ENCODE data around the gene RRP1B. TPM values are rescaled to one million over a fixed set of nuclear protein-coding genes. Genes with fewer than 3 reads are reported as not detected.

The RRP1B gene
- total RNA-seq, 2 experiments from 2014 or later, result 57.5 to 58.3 TPM

- no peaks in the 10 kb centered on the region for H3K9me3 Mint-ChIP-seq (ENCODE audit: insufficient read depth)
- H3K27ac Mint-ChIP-seq, result peak overlapping the region; percentile 65
- H3K27me3 Mint-ChIP-seq (ENCODE audit: low read depth), result no peaks in the 10 kb centered on the region
- H3K4me1 Mint-ChIP-seq (ENCODE audit: low read depth), result peaks cover 63% of the 10 kb centered on the region
- peak overlapping the region; percentile 78 for H3K4me3 Mint-ChIP-seq
- peaks cover 26% of the 10 kb centered on the region for H3K36me3 Mint-ChIP-seq (ENCODE audit: low read depth)
- DNase-seq (no peak), ATAC-seq (no peak)
- CTCF ChIA-PET, result no interaction called here
- POLR2A ChIA-PET, result no interaction called here
Measured at GRCh38 chr21:43726686-43727518, 67.5 kb downstream of the RRP1B start.

- peaks cover 24% of the 10 kb centered on the region for H3K36me3 Mint-ChIP-seq (ENCODE audit: low read depth)
- H3K27me3 Mint-ChIP-seq (ENCODE audit: low read depth), result no peaks in the 10 kb centered on the region
- DNase-seq (no peak), ATAC-seq (peak; percentile 1)
- H3K4me1 Mint-ChIP-seq (ENCODE audit: low read depth), result peaks cover 63% of the 10 kb centered on the region
- POLR2A ChIA-PET, result interaction anchor here (1.3 to 2.3 kb wide), 2 partner anchors 8 to 61 kb away, joined by 3 to 20 read pairs; no protein-coding TSS in a partner anchor
- H3K27ac Mint-ChIP-seq, result peak overlapping the region; percentile 84
- H3K4me3 Mint-ChIP-seq, result peak overlapping the region; percentile 78
- CTCF ChIA-PET, result interaction anchor here (1.0 to 1.2 kb wide), 2 partner anchors 13 to 62 kb away, joined by 3 read pairs; no protein-coding TSS in a partner anchor
- no peaks in the 10 kb centered on the region for H3K9me3 Mint-ChIP-seq (ENCODE audit: insufficient read depth)
Measured at GRCh38 chr21:43727519-43728153, 68.3 kb downstream of the RRP1B start.

GRCh38 chr21:43728154-43728466 is 68.8 kb downstream of the RRP1B start:
- peaks cover 63% of the 10 kb centered on the region for H3K4me1 Mint-ChIP-seq (ENCODE audit: low read depth)

GRCh38 chr21:43728467-43729390 is 69.4 kb downstream of the RRP1B start:
- H3K27me3 Mint-ChIP-seq (ENCODE audit: low read depth), result no peaks in the 10 kb centered on the region
- peak overlapping the region; percentile 84 for H3K27ac Mint-ChIP-seq
- H3K9me3 Mint-ChIP-seq (ENCODE audit: insufficient read depth), result no peaks in the 10 kb centered on the region
- ATAC-seq (peak; percentile 92), DNase-seq (peak; percentile 85)
- H3K36me3 Mint-ChIP-seq (ENCODE audit: low read depth), result peaks cover 19% of the 10 kb centered on the region
- H3K4me1 Mint-ChIP-seq (ENCODE audit: low read depth), result peaks cover 69% of the 10 kb centered on the region
- POLR2A ChIA-PET, result interaction anchor here (0.6 to 2.3 kb wide), 6 partner anchors 9 to 1413 kb away, joined by 3 to 20 read pairs (median 3); no protein-coding TSS in a partner anchor
- CTCF ChIA-PET, result interaction anchor here (0.8 to 1.3 kb wide), 7 partner anchors 9 to 247 kb away, joined by 3 to 5 read pairs (median 3); no protein-coding TSS in a partner anchor
- H3K4me3 Mint-ChIP-seq, result peak overlapping the region; percentile 78

More at GRCh38 chr21:43728154-43728466, 68.8 kb downstream of the RRP1B start:
- Mint-ChIP-seq H3K27ac (peak overlapping the region; percentile 84), H3K36me3 (ENCODE audit: low read depth) (peaks cover 24% of the 10 kb centered on the region), H3K9me3 (ENCODE audit: insufficient read depth) (no peaks in the 10 kb centered on the region), H3K27me3 (ENCODE audit: low read depth) (no peaks in the 10 kb centered on the region), H3K4me3 (peak overlapping the region; percentile 78)
- POLR2A ChIA-PET, result interaction anchor here (0.6 to 2.3 kb wide), 5 partner anchors 8 to 1414 kb away, joined by 3 to 20 read pairs (median 3); no protein-coding TSS in a partner anchor
- CTCF ChIA-PET, result interaction anchor here (0.8 to 1.3 kb wide), 5 partner anchors 8 to 211 kb away, joined by 3 to 5 read pairs (median 3); no protein-coding TSS in a partner anchor
- DNase-seq (no peak), ATAC-seq (no peak)

- H3K27ac Mint-ChIP-seq, result no peak overlapping the region
- DNase-seq (no peak), ATAC-seq (no peak)
- no peak overlapping the region for H3K4me3 Mint-ChIP-seq
- H3K27me3 Mint-ChIP-seq (ENCODE audit: low read depth), result no peaks in the 10 kb centered on the region
- H3K9me3 Mint-ChIP-seq (ENCODE audit: insufficient read depth), result no peaks in the 10 kb centered on the region
- CTCF ChIA-PET, result no interaction called here
- H3K4me1 Mint-ChIP-seq (ENCODE audit: low read depth), result peaks cover 71% of the 10 kb centered on the region
- peaks cover 26% of the 10 kb centered on the region for H3K36me3 Mint-ChIP-seq (ENCODE audit: low read depth)
- POLR2A ChIA-PET, result no interaction called here
Measured at GRCh38 chr21:43731476-43731875, 72.1 kb downstream of the RRP1B start.

- Mint-ChIP-seq H3K27me3 (ENCODE audit: low read depth) (no peaks in the 10 kb centered on the region), H3K4me3 (no peak overlapping the region), H3K27ac (no peak overlapping the region), H3K4me1 (ENCODE audit: low read depth) (peaks cover 65% of the 10 kb centered on the region), H3K36me3 (ENCODE audit: low read depth) (peaks cover 22% of the 10 kb centered on the region), H3K9me3 (ENCODE audit: insufficient read depth) (no peaks in the 10 kb centered on the region)
- ChIA-PET CTCF (no interaction called here), POLR2A (interaction anchor here (0.7 kb wide), 1 partner anchor 19 kb away, joined by 3 read pairs; no protein-coding TSS in a partner anchor)
- DNase-seq (no peak), ATAC-seq (no peak)
Measured at GRCh38 chr21:43731891-43732711, 72.7 kb downstream of the RRP1B start.

GRCh38 chr21:43733060-43733459 is 73.7 kb downstream of the RRP1B start:
- Mint-ChIP-seq H3K9me3 (ENCODE audit: insufficient read depth) (no peaks in the 10 kb centered on the region), H3K36me3 (ENCODE audit: low read depth) (peaks cover 22% of the 10 kb centered on the region), H3K27ac (no peak overlapping the region), H3K4me1 (ENCODE audit: low read depth) (peaks cover 55% of the 10 kb centered on the region), H3K27me3 (ENCODE audit: low read depth) (no peaks in the 10 kb centered on the region), H3K4me3 (no peak overlapping the region)
- ChIA-PET CTCF (no interaction called here), POLR2A (interaction anchor here (0.7 kb wide), 1 partner anchor 20 kb away, joined by 3 read pairs; no protein-coding TSS in a partner anchor)
- ATAC-seq (no peak), DNase-seq (no peak)

GRCh38 chr21:43733529-43734071 is 74.2 kb downstream of the RRP1B start:
- ATAC-seq (no peak), DNase-seq (no peak)
- peaks cover 50% of the 10 kb centered on the region for H3K4me1 Mint-ChIP-seq (ENCODE audit: low read depth)
- no peaks in the 10 kb centered on the region for H3K9me3 Mint-ChIP-seq (ENCODE audit: insufficient read depth)
- H3K27me3 Mint-ChIP-seq (ENCODE audit: low read depth), result no peaks in the 10 kb centered on the region
- H3K4me3 Mint-ChIP-seq, result no peak overlapping the region
- peaks cover 22% of the 10 kb centered on the region for H3K36me3 Mint-ChIP-seq (ENCODE audit: low read depth)
- CTCF ChIA-PET, result no interaction called here
- POLR2A ChIA-PET, result no interaction called here
- no peak overlapping the region for H3K27ac Mint-ChIP-seq

GRCh38 chr21:43734131-43734927 is 75.0 kb downstream of the RRP1B start:
- DNase-seq (no peak), ATAC-seq (no peak)
- peaks cover 24% of the 10 kb centered on the region for H3K36me3 Mint-ChIP-seq (ENCODE audit: low read depth)
- peaks cover 43% of the 10 kb centered on the region for H3K4me1 Mint-ChIP-seq (ENCODE audit: low read depth)
- H3K27ac Mint-ChIP-seq, result no peak overlapping the region
- no peaks in the 10 kb centered on the region for H3K9me3 Mint-ChIP-seq (ENCODE audit: insufficient read depth)
- H3K4me3 Mint-ChIP-seq, result no peak overlapping the region
- H3K27me3 Mint-ChIP-seq (ENCODE audit: low read depth), result no peaks in the 10 kb centered on the region
- POLR2A ChIA-PET, result no interaction called here
- CTCF ChIA-PET, result no interaction called here

- no peak for ATAC-seq
- no peaks in the 10 kb centered on the region for H3K27me3 Mint-ChIP-seq (ENCODE audit: low read depth)
- ChIA-PET POLR2A (no interaction called here), CTCF (no interaction called here)
- no peaks in the 10 kb centered on the region for H3K9me3 Mint-ChIP-seq (ENCODE audit: insufficient read depth)
- no peak for DNase-seq
- H3K4me1 Mint-ChIP-seq (ENCODE audit: low read depth), result peaks cover 39% of the 10 kb centered on the region
- H3K36me3 Mint-ChIP-seq (ENCODE audit: low read depth), result peaks cover 24% of the 10 kb centered on the region
- H3K27ac Mint-ChIP-seq, result no peak overlapping the region
- no peak overlapping the region for H3K4me3 Mint-ChIP-seq
Measured at GRCh38 chr21:43734928-43735229, 75.5 kb downstream of the RRP1B start.

Measured in activated CD8-positive, alpha-beta T cell treated with anti-CD3 and anti-CD28 coated beads, Interleukin-2, amount 10 ng/mL, durations not matched to agents 7 days and 5 days (primary cell).